Measurements from ENCODE around the gene COBL. TPM values are rescaled to one million over a fixed set of nuclear protein-coding genes. Genes with fewer than 3 reads are reported as not detected.
A peak's percentile ranks its signal among the peaks of the same experiment; 100 is the strongest.

COBL gene
- total RNA-seq, 1 experiment from 2014 or later, result 52.3 TPM

- Histone ChIP-seq H2AFZ (ENCODE audit: low read length) (no peak overlapping the region), H3K23me2 (ENCODE audit: insufficient read length, low read depth, low read length, poor library complexity, severe bottlenecking) (no peaks in the 10 kb centered on the region), H4K20me1 (ENCODE audit: control insufficient read depth, insufficient read depth, insufficient read length) (peaks cover 3% of the 10 kb centered on the region), H3K14ac (ENCODE audit: insufficient read depth, low read length) (no peak overlapping the region), H2BK5ac (ENCODE audit: insufficient read length, low read length) (no peak overlapping the region), H2BK120ac (ENCODE audit: low read depth, low read length, poor library complexity, severe bottlenecking) (no peak overlapping the region), H3K9me3 (ENCODE audit: control insufficient read depth, low read depth, low read length) (no peaks in the 10 kb centered on the region), H3K79me2 (ENCODE audit: insufficient read depth, low read length) (no peaks in the 10 kb centered on the region), H3K4me1 (ENCODE audit: insufficient read depth, low read length) (peaks cover 4% of the 10 kb centered on the region; the same call in 1 of the 2 replicates), H3T11ph (ENCODE audit: low read length) (no peak overlapping the region), H2AK5ac (ENCODE audit: insufficient read length, low read length) (no peak overlapping the region), H3K9ac (ENCODE audit: extremely low read depth, insufficient read length, low read length) (no peak overlapping the region), H3K4me2 (ENCODE audit: insufficient read depth, insufficient read length, low read length) (no peak overlapping the region), H4K91ac (ENCODE audit: insufficient read length, low read depth, low read length) (no peak overlapping the region), H3K18ac (ENCODE audit: insufficient read length, low read depth, low read length) (no peak overlapping the region), H4K5ac (ENCODE audit: insufficient read length, low read depth, low read length) (no peak overlapping the region), H2BK20ac (ENCODE audit: low read depth, low read length, poor library complexity, severe bottlenecking) (no peak overlapping the region), H3K27me3 (ENCODE audit: insufficient read depth, low read length) (no peaks in the 10 kb centered on the region), H3K27ac (ENCODE audit: insufficient read length, low read depth, low read length) (no peak overlapping the region), H3K23ac (ENCODE audit: insufficient read length, low read depth, low read length) (no peak overlapping the region), H3K56ac (ENCODE audit: insufficient read length, low read depth, low read length) (no peak overlapping the region), H3K79me1 (ENCODE audit: insufficient read depth, low read depth, low read length, poor library complexity, severe bottlenecking) (no peaks in the 10 kb centered on the region), H2BK12ac (ENCODE audit: insufficient read length, low read depth, low read length) (no peak overlapping the region), H2BK15ac (ENCODE audit: low read depth, low read length) (no peak overlapping the region), H4K8ac (replicated peaks; ENCODE audit: insufficient read length, low read depth, low read length) (no peak overlapping the region), H3K4ac (ENCODE audit: low read depth, low read length) (no peak overlapping the region)
- no CpG with 5 or more reads among the region's 17 CpGs for WGBS (ENCODE audit: extremely low coverage, insufficient read length, low lambda C conversion rate)
- peaks cover 60 to 62% of the 10 kb centered on the region in 2 experiments for H3K4me1 Mint-ChIP-seq
- TF ChIP-seq CTCF (conservative IDR thresholded peaks at IDR 0.05), result peak; percentile 71
- no peaks in the 10 kb centered on the region for H3K27me3 Mint-ChIP-seq (ENCODE audit: low read depth)
- peak overlapping the region in 1 of 3 experiments; percentile 29; a peak in 1 of 7 replicates for H3K27ac Mint-ChIP-seq
- H3K4me3 Mint-ChIP-seq, result no peak overlapping the region
- H3K36me3 Mint-ChIP-seq (ENCODE audit: insufficient read depth in 1 of 3, low read depth in 3 of 3), result no peaks in the 10 kb centered on the region
- no peaks in the 10 kb centered on the region for H3K9me3 Mint-ChIP-seq
- DNase-seq, result peak; percentile 67
These were observed 91.6 kb downstream of the COBL start for GRCh38 chr7:51224811-51225595.

Measured in H9 (cell line).